Stomach (tissue), 9 donors: Measurements from ENCODE around the gene PRKCE. TPM values are rescaled to one million over a fixed set of nuclear protein-coding genes. Genes with fewer than 3 reads are reported as not detected.

Experiments used
- DNase-seq, 2 donors: peaks; one replicate each; pipeline versions ENCODE4 v3.0.0 to v3.0.0-alpha.2; 2013 to 2019
- H3K27ac ChIP-seq, 5 donors: fragments of 200-600 bp in 4 of 5; sonication (generic) in 4 of 5; one replicate each; pipeline ENCODE4 v1.5.1; 2013 to 2019; ENCODE audit warnings: mild to moderate bottlenecking in 1 of 5, moderate library complexity in 1 of 5
- H3K27me3 ChIP-seq, 3 donors: fragments of 200-600 bp; sonication (generic); one replicate each; pipeline ENCODE4 v1.5.1; 2017 to 2019; ENCODE audit warnings: mixed run types in 1 of 3
- H3K36me3 ChIP-seq, 4 donors: fragments of 200-600 bp; sonication (generic); 1 replicate in 3 of 4; 2 replicates in 1 of 4; pipeline ENCODE4 v1.5.1; 2016 to 2019
- H3K4me1 ChIP-seq, 4 donors: fragments of 200-600 bp; sonication (generic); one replicate each; pipeline ENCODE4 v1.5.1; 2016 to 2019
- H3K4me3 ChIP-seq, 4 donors: fragments of 200-600 bp; sonication (generic) in 3 of 4; one replicate each; pipeline ENCODE4 v1.5.1; 2016 to 2019; ENCODE audit warnings: mild to moderate bottlenecking in 1 of 4
- H3K9me3 ChIP-seq, 4 donors: fragments of 200-600 bp; sonication (generic); one replicate each; pipeline ENCODE4 v1.5.1; 2016 to 2019
- CTCF ChIP-seq, 7 experiments: fragments of 450-650 bp in 4 of 7; fragments of 200-600 bp in 3 of 7; sonication (generic) in 3 of 7; IDR thresholded peaks; one replicate each; pipeline ENCODE4 v1.5.1; 2016 to 2019; ENCODE audit warnings: antibody characterized with exemption in 7 of 7, control low read depth in 2 of 7, mild to moderate bottlenecking in 1 of 7
- EP300 ChIP-seq: sonication (generic); formaldehyde crosslinking; IDR thresholded peaks from one replicate; pipeline ENCODE4 v1.6.1; 2017; ENCODE audit warnings: antibody characterized with exemption
- POLR2A ChIP-seq, 4 donors: fragments of 450-650 bp; IDR thresholded peaks; one replicate each; pipeline ENCODE4 v1.6.1; 2016; ENCODE audit warnings: antibody characterized with exemption in 4 of 4, control low read depth in 2 of 4, mild to moderate bottlenecking in 1 of 4, moderate library complexity in 1 of 4
- POLR2AphosphoS5 ChIP-seq, 3 donors: sonication (generic); formaldehyde crosslinking; IDR thresholded peaks; one replicate each; pipeline ENCODE4 v1.6.1; 2016; ENCODE audit warnings: antibody characterized with exemption in 3 of 3
- WGBS, 5 donors: extraction: QIAGEN DNeasy Blood & Tissue Kit in 3 of 5; methylation state at CpG; one replicate each; pipeline versions ENCODE4 v1.1.5 to v1.1.7; 2013 to 2018; 5-methylcytosine and 5-hydroxymethylcytosine counted together
- intact Hi-C: fragments of 100-400 bp; cut with DNase I; formaldehyde crosslinking; loops from one replicate; pipeline ENCODE4 v1.15.1; 2023; ENCODE audit warnings: low total_unique reads
- polyA plus RNA-seq, 3 donors: library from polyadenylated mRNA; stranded (reverse); fragments of 200-250 nt; gene quantifications; one replicate each; pipeline ENCODE4 v1.2.3, GENCODE V29; 2013
- total RNA-seq, 5 donors: library from RNA; depleted of rRNA; stranded (reverse); fragments of >200 nt; gene quantifications; one replicate each; pipeline versions ENCODE4 v1.1.0 to v1.2.3, GENCODE V29; 2014 to 2016
- donor health status: healthy with polysubstance abuse.
- donor health status: Bipolar disorder and iron deficiency.
- donor health status: healthy.

The PRKCE gene
- total and polyA plus RNA-seq, 8 donors = 2.0 to 92.0 (median 10.0) TPM

DNA sequence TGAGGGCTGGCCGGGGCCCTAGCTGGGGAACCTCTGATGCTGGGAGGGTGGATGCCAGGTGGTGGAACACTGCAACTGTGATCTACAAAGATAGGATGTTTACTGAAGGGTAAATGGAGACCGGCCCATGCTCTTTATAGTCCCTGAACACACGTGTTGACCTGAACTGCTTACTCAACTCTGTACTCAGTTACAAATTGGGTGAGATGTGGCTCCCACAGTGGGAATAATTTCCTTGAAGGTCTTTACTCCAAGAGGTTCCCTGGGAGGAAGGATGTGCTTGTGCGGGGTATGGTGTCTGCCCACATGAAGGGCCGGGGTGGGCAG is 254.1 kb downstream of the PRKCE start:
- Histone ChIP-seq H3K27ac (peak overlapping the region in 1 of 5 donors; percentile 50), H3K4me1 (peaks cover 0 to 18% (median 8%) of the 10 kb centered on the region in 4 donors), H3K9me3 (no peaks in the 10 kb centered on the region), H3K36me3 (no peaks in the 10 kb centered on the region), H3K27me3 (no peaks in the 10 kb centered on the region), H3K4me3 (no peak overlapping the region)
- DNase-seq = peak in 1 of 2 donors; percentile 53
- no peak for TF ChIP-seq EP300
- TF ChIP-seq POLR2A (IDR thresholded peaks at IDR 0.05) = no peak
- no peak for TF ChIP-seq POLR2AphosphoS5 (IDR thresholded peaks at IDR 0.05)
- no peak for TF ChIP-seq CTCF (IDR thresholded peaks at IDR 0.05)
- intact Hi-C loops = no loop called here
- WGBS, 5 donors = 63 to 80% (median 78%) methylated on average over 4 to 5 of the region's 5 CpGs

DNA sequence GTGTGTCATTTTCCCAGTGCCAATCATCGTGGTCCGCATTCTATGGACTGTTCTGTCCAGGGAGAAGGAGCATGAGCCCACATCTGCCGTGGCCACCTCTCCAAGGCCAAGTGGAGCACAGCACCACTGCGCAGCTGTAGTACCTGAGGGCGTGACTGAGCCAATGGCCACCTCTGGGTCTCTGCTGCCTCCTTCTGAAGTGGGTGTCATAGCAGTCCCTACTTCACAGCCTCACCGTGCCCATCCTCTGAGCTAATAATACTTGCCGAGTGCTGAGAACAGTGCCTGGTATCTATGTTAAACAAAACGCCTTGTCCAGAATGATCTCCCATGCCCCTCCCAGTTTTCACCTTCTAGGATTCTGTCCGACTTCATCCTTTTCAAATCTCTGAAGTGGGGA is 256.1 kb downstream of the PRKCE start:
- WGBS, 5 donors = 83 to 92% (median 88%) methylated on average over 5 to 9 of the region's 9 CpGs
- H3K4me1 ChIP-seq = peaks cover 0 to 25% (median 15%) of the 10 kb centered on the region in 4 donors
- no peaks in the 10 kb centered on the region for H3K9me3 ChIP-seq
- TF ChIP-seq CTCF (IDR thresholded peaks at IDR 0.05) (no peak), POLR2AphosphoS5 (IDR thresholded peaks at IDR 0.05) (no peak), EP300 (no peak), POLR2A (IDR thresholded peaks at IDR 0.05) (no peak)
- intact Hi-C loops = no loop called here
- H3K27me3 ChIP-seq = no peaks in the 10 kb centered on the region
- DNase-seq = no peak
- no peak overlapping the region for H3K27ac ChIP-seq
- no peak overlapping the region for H3K4me3 ChIP-seq
- H3K36me3 ChIP-seq = no peaks in the 10 kb centered on the region

DNA sequence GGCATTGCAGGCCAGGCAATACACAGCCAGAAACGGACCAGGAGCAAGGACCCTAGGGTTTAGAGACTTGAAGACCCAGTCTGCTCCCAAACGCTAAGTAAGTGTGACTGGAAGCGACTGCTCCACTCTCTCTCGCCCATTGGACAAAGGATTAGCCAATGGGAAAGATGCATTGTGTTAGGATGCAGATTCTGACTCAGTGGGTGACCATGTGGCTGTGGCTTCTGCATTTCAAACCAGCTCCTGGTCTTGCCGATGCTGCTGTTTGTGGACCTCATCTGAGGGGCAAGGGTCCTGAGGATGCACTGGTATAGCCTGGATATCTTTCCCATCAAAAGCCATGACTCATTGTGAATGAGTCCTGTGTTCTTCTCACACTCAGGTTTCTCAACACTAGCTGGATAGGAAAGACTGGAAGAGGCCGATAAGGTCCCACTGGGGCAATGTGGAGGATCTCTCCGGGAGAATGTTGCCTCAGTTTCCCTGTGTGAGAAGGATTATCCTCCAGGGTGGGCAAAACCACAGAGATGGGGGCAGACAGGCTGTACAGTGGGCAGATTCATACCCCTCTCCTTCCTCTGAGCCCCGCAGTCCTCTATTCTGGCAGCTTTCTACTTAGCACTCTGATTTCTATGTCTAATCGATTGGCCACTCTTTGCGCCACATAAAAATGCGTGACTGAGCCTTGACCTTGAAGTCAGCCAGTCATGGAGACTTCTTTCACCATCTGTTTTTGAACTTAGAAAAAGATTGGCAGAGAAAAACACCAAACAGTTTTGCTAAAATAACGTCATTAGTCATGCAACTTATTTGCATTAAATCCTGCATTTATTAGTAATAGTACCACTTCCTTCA is 257.1 kb downstream of the PRKCE start:
- H3K36me3 ChIP-seq = no peaks in the 10 kb centered on the region
- TF ChIP-seq EP300 = no peak
- TF ChIP-seq POLR2A (IDR thresholded peaks at IDR 0.05) = no peak
- TF ChIP-seq POLR2AphosphoS5 (IDR thresholded peaks at IDR 0.05) = no peak
- TF ChIP-seq CTCF (IDR thresholded peaks at IDR 0.05) = no peak
- intact Hi-C loops = no loop called here
- DNase-seq = no peak
- no peak overlapping the region for H3K27ac ChIP-seq
- no peak overlapping the region for H3K4me3 ChIP-seq
- 93 to 95% (median 94%) methylated on average over 12 of the region's 12 CpGs for WGBS, 5 donors
- no peaks in the 10 kb centered on the region for H3K27me3 ChIP-seq
- peaks cover 0 to 25% (median 15%) of the 10 kb centered on the region in 4 donors for H3K4me1 ChIP-seq
- H3K9me3 ChIP-seq = no peaks in the 10 kb centered on the region

GRCh38 chr2:45909171-45909565 is 257.7 kb downstream of the PRKCE start:
- H3K27ac ChIP-seq = no peak overlapping the region
- no peak overlapping the region for H3K4me3 ChIP-seq
- peaks cover 0 to 25% (median 15%) of the 10 kb centered on the region in 4 donors for H3K4me1 ChIP-seq
- no peaks in the 10 kb centered on the region for H3K36me3 ChIP-seq
- intact Hi-C loops = no loop called here
- DNase-seq = no peak
- TF ChIP-seq CTCF (IDR thresholded peaks at IDR 0.05) = no peak
- TF ChIP-seq EP300 = no peak
- TF ChIP-seq POLR2A (IDR thresholded peaks at IDR 0.05) = no peak
- no peak for TF ChIP-seq POLR2AphosphoS5 (IDR thresholded peaks at IDR 0.05)
- 90 to 95% (median 94%) methylated on average over 3 of the region's 3 CpGs for WGBS, 5 donors
- H3K9me3 ChIP-seq = no peaks in the 10 kb centered on the region
- H3K27me3 ChIP-seq = no peaks in the 10 kb centered on the region
